ENCODE data around the gene HMG20A.
"Not testable (repeated sequence)": the region's sequence is repeated elsewhere in the genome, so short reads cannot be mapped to it uniquely, and the experiment has no call there.

The HMG20A gene

DNA sequence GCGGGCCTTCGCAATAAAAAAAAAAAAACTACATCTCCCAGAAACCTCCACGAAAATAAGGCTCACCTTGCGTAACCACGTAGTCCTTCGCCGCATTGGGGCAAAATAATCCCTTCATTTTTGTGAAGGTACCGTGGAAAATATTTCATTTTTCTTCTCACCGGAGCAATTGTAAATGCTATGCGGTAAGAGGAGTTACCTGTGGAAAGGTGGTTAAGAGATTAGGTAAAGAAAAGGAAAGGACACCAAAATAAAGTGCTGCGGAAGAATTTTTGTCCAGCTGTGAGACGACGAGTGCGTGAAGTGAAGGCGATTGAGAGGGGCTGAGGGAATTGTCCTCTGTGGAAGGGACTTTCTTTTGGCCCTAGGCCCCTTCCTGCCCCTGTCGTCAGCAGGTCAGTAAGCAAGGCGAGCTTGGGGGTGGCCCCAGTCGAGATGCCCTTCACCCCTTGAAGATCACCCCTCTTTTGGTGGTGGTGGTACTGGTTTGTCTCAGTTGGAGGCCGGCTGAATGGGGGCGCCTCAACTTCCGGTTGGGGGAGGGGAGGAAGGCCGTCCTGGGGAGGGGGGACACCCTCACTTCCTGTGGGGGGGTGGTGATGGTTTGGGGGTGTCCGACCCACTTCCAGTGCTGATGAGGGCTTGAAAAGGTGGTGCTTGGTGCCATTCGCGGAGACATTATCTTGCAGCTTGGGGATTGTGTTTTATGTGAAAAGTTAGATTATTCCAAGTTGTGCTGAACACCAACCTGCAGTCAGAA lies at the start of gene HMG20A:
Gene HMG20A, plus strand, starts transcription at position 279 of the 760 bp plus-strand sequence. CDS start 37,520 bp downstream, outside the sequence.
- peak in 2 of 3 donors; percentile 32 to 42 for DNase-seq (ENCODE audit: low read depth in 3 of 3)

GRCh38 chr15:77371850-77372563 lies 48.7 kb upstream of the HMG20A start:
- DNase-seq (ENCODE audit: low read depth in 3 of 3) = no peak

DNA sequence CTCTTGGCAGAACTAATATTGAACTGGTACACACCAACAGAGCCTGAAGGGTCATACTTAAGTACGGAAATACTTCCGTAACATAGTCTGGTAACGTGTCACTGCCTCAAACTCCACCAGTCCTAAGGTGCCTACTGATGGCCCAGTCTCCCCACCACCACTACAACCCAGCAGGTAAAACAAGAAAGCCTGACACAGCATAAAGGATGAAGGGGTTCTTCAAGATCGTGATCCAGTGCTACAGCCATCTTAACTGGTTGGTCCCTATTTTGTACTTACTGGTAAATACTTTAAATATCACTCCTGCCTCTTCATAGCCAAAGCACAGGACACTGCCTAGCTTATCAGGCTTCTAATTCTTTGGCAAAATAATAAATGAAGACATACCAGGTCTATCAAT lies 47.2 kb upstream of the HMG20A start:
- DNase-seq (ENCODE audit: low read depth in 3 of 3) = no peak

GRCh38 chr15:77375133-77375532 lies 45.6 kb upstream of the HMG20A start:
- DNase-seq (ENCODE audit: low read depth in 3 of 3) = no peak

DNA sequence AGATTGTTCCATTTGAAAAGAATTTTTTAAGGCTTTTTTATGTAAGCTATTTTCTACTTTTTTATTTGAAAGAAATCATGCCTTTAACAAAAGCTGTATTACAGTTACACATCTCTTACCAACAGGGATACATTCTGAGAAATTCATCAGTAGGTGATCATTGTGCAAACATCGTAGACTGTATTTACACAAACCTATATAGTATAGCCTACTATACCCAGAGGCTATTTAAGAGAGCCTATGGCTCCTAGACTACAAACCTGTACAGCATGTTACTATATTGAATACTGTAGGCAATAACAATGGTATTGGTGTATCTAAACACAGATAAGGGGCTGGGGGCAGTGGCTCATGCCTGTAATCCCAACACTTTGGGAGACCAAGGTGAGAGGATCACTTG lies 43.9 kb upstream of the HMG20A start:
- no peak for DNase-seq (ENCODE audit: low read depth in 3 of 3)

GRCh38 chr15:77380033-77380432 lies 40.7 kb upstream of the HMG20A start:
- no peak for DNase-seq (ENCODE audit: low read depth in 3 of 3)

- DNase-seq (ENCODE audit: low read depth in 3 of 3) = no peak
Observed at GRCh38 chr15:77384086-77384485, 36.6 kb upstream of the HMG20A start.

DNA sequence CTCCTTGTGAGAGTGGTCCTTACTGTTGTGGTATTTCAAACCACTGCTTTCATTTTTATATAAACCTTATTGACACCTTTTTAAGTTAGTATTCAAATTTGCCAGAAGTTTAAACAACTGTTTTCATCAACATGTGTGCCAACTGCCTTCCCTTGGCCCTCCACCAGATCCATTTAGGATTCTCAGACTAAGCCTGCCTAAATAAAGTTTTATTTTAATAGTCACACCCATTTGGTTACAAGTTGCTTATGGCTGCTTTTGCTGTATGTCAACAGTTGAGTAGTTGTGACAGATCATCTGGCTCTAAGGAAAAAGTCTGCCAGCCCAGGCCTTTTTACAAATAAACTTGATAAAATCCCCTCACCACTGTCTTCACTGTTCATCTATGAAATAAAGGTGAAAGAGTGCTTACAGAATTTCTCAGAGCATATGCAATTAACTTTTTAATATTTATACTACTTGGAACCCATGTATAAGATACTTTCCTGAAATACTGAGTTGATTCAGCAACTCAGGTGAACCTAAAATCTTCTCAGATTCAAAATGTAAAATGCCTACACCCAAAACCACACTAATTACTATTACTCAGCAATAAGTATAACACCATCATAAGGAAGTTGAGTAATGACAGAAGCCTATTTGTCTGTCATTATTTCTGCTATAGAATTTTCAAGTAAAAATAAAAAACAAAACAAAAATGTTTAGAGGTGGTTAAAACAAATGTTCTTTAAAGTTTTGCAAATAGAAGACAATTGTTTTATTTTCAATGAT lies 35.9 kb upstream of the HMG20A start:
- no peak for DNase-seq (ENCODE audit: low read depth in 3 of 3)

- no peak for DNase-seq (ENCODE audit: low read depth in 3 of 3)
Observed at GRCh38 chr15:77386626-77387025, 34.1 kb upstream of the HMG20A start.

DNA sequence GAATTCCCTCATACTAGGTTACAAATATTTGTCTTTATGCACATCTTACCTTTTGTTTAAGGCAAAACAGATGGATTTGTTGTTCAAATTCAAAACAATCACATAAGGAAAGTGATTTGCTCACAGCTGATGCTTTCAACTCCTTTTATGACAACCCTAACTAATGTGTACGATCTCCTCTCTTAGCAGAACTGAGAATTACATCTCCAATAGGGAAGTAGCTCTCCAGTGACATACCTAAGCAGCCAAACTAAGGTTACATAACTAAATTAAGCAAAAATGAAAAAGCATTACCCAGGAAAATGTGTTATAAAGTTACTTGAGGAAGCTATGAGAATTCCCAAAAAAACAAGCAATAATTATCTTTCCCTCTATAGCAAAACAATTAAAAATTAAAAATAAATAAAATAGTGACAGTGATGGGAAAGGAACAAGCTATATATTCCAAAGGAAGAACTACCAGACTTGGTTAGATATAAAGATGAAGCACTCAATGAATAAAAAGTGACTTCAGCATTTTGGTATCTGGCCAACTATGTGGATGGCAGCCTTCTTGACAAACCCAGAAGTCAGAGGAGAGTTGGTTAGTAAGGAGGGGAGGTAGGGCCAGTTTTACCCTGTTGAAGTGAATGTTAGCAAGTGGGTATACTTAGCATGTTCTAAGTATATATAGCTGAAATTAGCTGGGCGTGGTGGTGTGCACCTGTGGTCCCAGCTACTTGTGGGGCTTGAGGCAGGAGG lies 33.2 kb upstream of the HMG20A start:
- DNase-seq (ENCODE audit: low read depth in 3 of 3) = no peak

DNA sequence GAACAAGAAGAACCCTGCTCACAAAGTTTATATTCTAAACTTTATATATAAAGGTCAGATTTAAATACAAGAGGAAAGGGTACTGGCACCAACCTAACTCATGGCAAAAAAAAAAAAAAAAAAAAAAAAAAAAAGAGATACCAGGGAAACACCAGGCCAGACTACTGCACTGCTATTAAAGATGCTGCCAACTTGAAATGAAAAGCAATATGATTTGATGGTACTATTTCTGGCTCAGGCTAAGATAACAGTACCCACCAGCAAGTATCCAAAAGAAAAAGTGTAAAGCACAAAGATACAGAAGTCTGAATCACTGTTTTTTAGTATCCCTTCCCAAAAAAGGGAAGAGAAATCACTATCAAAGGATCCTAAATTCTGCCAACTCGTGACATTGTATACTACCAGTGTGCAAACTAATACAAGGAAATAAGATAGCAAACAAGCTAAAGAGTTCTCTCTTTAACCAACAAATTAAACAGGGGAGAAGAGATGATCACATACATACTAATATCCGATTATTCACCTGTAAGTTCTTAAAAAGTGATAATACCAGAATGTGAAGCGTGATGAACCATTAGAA lies 29.2 kb upstream of the HMG20A start:
- no peak for DNase-seq (ENCODE audit: low read depth in 3 of 3)

DNA sequence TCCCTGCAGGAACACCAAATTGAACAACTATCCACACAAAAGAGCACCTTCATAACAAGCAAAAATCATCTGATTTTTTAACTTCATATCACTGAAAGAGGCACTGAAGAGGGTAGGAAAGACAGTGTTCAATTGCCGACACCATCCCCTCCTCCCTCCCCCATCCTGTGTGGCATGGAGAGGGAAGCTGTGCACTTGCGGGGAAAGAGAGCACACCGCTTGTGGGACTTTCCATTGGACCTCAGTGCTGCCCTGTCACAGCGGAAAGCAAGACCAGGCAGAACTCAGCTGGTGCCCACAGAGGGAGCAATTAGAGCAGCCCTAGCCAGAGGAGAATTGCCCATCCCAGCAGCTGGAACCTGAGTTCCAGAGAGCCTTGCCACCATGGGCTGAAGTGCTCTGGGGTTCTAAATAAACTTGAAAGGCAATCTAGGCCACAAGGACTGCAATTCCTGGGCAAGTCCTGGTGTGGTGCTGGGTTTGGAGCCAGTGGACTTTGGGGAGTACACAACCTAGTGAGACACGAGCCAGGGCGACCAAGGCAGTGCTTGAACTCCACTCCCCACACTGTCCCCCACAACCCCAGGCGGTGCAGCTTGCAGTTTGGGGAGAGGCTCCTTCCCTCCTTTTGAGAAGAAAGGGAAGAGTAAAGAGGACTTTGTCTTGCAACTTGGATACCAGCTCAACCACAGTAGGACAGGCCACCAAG lies 27.8 kb upstream of the HMG20A start:
- no peak for DNase-seq (ENCODE audit: low read depth in 3 of 3)

GRCh38 chr15:77393471-77393840 lies 27.2 kb upstream of the HMG20A start:
- DNase-seq (ENCODE audit: low read depth in 3 of 3) = no peak

GRCh38 chr15:77395013-77395774 lies 25.5 kb upstream of the HMG20A start:
- DNase-seq (ENCODE audit: low read depth in 3 of 3) = no peak

- DNase-seq (ENCODE audit: low read depth in 3 of 3) = no peak
Observed at GRCh38 chr15:77396692-77397091, 24.0 kb upstream of the HMG20A start.

GRCh38 chr15:77398927-77399326 lies 21.8 kb upstream of the HMG20A start:
- DNase-seq (ENCODE audit: low read depth in 3 of 3) = no peak

- DNase-seq (ENCODE audit: low read depth in 3 of 3) = no peak
Observed at GRCh38 chr15:77400258-77400657, 20.4 kb upstream of the HMG20A start.

DNA sequence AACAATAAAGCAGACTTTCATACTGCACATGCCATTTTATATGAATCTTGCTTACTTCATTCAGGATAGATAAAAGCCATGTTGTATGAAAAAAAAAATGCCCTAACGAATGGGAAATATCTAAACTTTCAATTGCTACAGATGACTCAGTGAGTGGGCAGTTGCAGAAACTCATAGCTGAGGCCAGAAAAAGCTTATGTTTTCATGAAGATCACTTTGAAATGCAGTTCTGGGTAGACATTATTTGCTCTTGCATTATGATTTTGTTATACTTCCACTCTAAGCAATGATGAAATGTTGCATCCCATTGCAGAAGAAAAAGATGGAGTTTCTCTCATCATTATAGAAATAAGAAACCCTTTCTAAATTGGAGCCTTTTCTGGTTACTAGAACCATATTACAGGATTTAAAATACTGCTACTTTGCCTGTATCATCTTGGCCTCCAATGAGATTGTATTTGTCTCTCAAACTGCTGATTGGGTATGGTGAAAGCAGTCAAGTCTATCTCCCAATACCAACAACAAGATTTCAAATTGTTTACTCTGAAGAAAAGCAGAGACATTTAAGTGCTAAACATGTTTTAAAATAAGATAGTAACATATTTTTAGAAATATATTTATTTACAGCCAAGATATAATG lies 17.8 kb upstream of the HMG20A start:
- no peak for DNase-seq (ENCODE audit: low read depth in 3 of 3)

DNA sequence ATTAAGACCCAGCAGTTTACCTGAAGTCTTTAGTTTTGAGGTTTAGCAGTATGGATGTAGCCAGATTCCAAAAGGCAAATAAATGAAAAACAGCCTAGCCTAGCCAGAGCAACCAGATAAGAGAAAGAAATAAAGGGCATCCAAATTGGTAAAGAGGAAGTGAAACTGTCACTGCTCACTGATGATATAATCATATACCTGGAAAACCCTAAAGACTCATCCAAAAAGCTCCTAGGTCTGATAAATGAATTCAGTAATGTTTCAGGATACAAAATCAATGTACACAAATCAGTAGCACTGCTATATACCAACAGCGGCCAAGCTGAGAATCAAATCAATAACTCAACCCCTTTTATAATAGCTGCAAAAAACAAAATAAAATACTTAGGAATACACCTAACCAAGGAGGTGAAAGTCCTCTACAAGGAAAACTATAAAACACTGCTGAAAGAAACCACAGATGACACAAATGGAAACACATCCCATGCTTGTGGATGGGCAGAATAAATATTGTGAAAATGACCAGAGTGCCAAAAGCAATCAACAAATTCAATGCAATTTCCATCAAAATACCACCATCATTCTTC lies 14.4 kb upstream of the HMG20A start:
- DNase-seq (ENCODE audit: low read depth in 3 of 3) = not testable (repeated sequence)
